Measurements from ENCODE around the gene MATN1. TPM values are rescaled to one million over a fixed set of nuclear protein-coding genes. Genes with fewer than 3 reads are reported as not detected.

Gene MATN1
- total RNA-seq, 1 donor, result not detected

- TF ChIP-seq, protein P1, sequence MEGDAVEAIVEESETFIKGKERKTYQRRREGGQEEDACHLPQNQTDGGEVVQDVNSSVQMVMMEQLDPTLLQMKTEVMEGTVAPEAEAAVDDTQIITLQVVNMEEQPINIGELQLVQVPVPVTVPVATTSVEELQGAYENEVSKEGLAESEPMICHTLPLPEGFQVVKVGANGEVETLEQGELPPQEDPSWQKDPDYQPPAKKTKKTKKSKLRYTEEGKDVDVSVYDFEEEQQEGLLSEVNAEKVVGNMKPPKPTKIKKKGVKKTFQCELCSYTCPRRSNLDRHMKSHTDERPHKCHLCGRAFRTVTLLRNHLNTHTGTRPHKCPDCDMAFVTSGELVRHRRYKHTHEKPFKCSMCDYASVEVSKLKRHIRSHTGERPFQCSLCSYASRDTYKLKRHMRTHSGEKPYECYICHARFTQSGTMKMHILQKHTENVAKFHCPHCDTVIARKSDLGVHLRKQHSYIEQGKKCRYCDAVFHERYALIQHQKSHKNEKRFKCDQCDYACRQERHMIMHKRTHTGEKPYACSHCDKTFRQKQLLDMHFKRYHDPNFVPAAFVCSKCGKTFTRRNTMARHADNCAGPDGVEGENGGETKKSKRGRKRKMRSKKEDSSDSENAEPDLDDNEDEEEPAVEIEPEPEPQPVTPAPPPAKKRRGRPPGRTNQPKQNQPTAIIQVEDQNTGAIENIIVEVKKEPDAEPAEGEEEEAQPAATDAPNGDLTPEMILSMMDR (IDR thresholded peaks at IDR 0.05; ENCODE audit: insufficient read depth, low read depth, low read length), result no peak
These were observed 40.7 kb downstream of the MATN1 start for GRCh38 chr1:30682396-30683275.

GRCh38 chr1:30681782-30682181 lies 41.6 kb downstream of the MATN1 start:
- TF ChIP-seq, protein P1 (IDR thresholded peaks at IDR 0.05; ENCODE audit: insufficient read depth, low read depth, low read length), result no peak
- H3K4me3 ChIP-seq (ENCODE audit: low read depth, low read length), result no peak overlapping the region
- DNase-seq (ENCODE audit: low read depth), result no peak

More at GRCh38 chr1:30682396-30683275, 40.7 kb downstream of the MATN1 start:
- no peak overlapping the region for H3K4me3 ChIP-seq (ENCODE audit: low read depth, low read length)
- DNase-seq (ENCODE audit: low read depth), result no peak

- no peak overlapping the region for H3K4me3 ChIP-seq (ENCODE audit: low read depth, low read length)
- TF ChIP-seq, protein P1 (IDR thresholded peaks at IDR 0.05; ENCODE audit: insufficient read depth, low read depth, low read length), result no peak
- no peak for DNase-seq (ENCODE audit: low read depth)
These were observed 42.5 kb downstream of the MATN1 start for GRCh38 chr1:30680879-30681278.

- H3K4me3 ChIP-seq (ENCODE audit: low read depth, low read length), result no peak overlapping the region
- TF ChIP-seq, protein P1 (IDR thresholded peaks at IDR 0.05; ENCODE audit: insufficient read depth, low read depth, low read length), result no peak
- no peak for DNase-seq (ENCODE audit: low read depth)
These were observed 43.0 kb downstream of the MATN1 start for GRCh38 chr1:30680429-30680828.

DNA sequence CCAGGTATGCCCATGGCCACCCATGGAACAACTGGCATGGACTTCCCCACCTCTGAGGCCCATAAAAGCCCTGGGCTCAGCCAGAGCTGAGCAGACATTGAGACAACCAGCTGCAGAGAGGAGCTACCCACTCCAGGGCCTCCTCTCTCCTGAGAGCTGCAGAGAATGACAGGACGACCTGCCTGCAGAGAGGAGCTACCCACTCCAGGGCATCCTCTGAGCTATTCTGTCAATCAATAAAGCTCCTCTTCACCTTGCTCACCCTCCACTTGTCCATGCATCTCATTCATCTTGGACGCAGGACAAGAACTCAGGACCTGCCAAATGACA lies 43.4 kb downstream of the MATN1 start:
- DNase-seq (ENCODE audit: low read depth), result no peak
- no peak overlapping the region for H3K4me3 ChIP-seq (ENCODE audit: low read depth, low read length)
- TF ChIP-seq, protein P1 (IDR thresholded peaks at IDR 0.05; ENCODE audit: insufficient read depth, low read depth, low read length), result no peak

- no peak for DNase-seq (ENCODE audit: low read depth)
- TF ChIP-seq, protein P1 (IDR thresholded peaks at IDR 0.05; ENCODE audit: insufficient read depth, low read depth, low read length), result no peak
- no peak overlapping the region for H3K4me3 ChIP-seq (ENCODE audit: low read depth, low read length)
These were observed 44.0 kb downstream of the MATN1 start for GRCh38 chr1:30679201-30679975.

Measured in fibroblast of villous mesenchyme (primary cell).